OCI-LY3 (cell line): ENCODE results near the gene CA11.

Experiments used
- EZH2phosphoT487 ChIP-seq: fragments of 200-600 bp; shearing (Covaris generic); IDR thresholded peaks from 2 replicates; pipeline ENCODE4 v1.6.1; 2018; ENCODE audit warnings: antibody characterized with exemption, mixed run types, low read depth
- TF ChIP-seq, protein P1 (sequence below): fragments of 200-600, 300-600 bp; sonication (generic); IDR thresholded peaks from 2 replicates; pipeline ENCODE4 v1.5.1; 2014; ENCODE audit warnings: antibody characterized with exemption, low read length, low read depth

DNA sequence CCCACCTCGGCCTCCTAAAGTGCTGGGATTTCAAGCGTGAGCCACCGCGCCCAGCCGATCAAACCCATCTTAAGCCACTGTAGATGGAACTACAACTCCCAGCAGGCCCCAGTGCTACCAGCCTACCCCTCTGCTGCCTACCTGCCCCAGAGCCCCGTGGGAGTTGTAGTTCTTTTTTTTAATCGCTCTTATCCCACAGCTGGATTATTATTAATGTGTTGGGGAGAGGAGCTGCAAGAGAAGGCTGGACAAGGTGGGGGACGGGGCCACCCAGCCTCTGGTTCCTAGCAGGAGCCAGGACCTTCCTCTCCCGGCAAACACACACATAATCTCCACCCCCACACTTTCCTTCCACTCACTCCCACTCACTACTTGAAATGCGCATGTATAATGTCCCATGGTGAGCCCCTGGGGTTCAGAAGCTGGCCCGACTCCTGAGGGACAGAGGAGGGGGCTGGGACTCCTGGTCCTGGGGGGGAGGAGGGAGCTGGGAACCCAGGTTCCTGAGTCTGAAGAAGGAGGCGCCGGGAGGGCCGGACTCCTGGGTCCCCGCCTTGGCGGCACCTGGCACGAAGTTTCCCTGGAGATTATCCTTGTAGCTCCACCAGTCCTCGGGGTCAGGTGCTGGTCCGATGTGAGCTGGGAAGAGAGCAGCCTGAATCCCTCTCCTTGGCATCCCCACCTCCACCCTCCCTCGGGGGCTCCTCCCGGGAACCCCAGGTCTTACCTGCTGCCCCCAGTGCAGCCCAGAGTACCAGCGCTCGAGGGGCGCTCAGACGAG is 958 bp downstream of the CA11 start:
- TF ChIP-seq, protein P1, sequence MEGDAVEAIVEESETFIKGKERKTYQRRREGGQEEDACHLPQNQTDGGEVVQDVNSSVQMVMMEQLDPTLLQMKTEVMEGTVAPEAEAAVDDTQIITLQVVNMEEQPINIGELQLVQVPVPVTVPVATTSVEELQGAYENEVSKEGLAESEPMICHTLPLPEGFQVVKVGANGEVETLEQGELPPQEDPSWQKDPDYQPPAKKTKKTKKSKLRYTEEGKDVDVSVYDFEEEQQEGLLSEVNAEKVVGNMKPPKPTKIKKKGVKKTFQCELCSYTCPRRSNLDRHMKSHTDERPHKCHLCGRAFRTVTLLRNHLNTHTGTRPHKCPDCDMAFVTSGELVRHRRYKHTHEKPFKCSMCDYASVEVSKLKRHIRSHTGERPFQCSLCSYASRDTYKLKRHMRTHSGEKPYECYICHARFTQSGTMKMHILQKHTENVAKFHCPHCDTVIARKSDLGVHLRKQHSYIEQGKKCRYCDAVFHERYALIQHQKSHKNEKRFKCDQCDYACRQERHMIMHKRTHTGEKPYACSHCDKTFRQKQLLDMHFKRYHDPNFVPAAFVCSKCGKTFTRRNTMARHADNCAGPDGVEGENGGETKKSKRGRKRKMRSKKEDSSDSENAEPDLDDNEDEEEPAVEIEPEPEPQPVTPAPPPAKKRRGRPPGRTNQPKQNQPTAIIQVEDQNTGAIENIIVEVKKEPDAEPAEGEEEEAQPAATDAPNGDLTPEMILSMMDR: no peak
- TF ChIP-seq EZH2phosphoT487: no peak
